M059J (cell line): ENCODE results near the gene MAOA. TPM values are rescaled to one million over a fixed set of nuclear protein-coding genes. Genes with fewer than 3 reads are reported as not detected.

ENCODE experiments used
- DNase-seq: peaks from one replicate; pipeline ENCODE4 v3.0.0-alpha.2; 2012; ENCODE audit warnings: low read depth
- total RNA-seq: library from RNA; depleted of rRNA; stranded (reverse); fragments of >200 nt; shearing (Covaris generic); gene quantifications from 2 replicates; pipeline ENCODE4 v1.2.3, GENCODE V29; 2014; rRNA removed

Gene MAOA
- total RNA-seq, 1 experiment from 2014 or later, result 9.4 TPM

GRCh38 chrX:43756076-43756475 is 100.0 kb downstream of the MAOA start:
- DNase-seq, result no peak

- DNase-seq, result no peak
These were observed 101.9 kb downstream of the MAOA start for GRCh38 chrX:43758044-43758443.

GRCh38 chrX:43785930-43786591 is 130.0 kb downstream of the MAOA start:
- no peak for DNase-seq

Other genes starting within 250 kb of the MAOA start
- gene MAOB, start 226.2 kb downstream of the MAOA start, total RNA-seq, result 0.30 and 0.34 TPM in 2 replicates